ENCODE results near the gene MORN5.

MORN5 gene

DNA sequence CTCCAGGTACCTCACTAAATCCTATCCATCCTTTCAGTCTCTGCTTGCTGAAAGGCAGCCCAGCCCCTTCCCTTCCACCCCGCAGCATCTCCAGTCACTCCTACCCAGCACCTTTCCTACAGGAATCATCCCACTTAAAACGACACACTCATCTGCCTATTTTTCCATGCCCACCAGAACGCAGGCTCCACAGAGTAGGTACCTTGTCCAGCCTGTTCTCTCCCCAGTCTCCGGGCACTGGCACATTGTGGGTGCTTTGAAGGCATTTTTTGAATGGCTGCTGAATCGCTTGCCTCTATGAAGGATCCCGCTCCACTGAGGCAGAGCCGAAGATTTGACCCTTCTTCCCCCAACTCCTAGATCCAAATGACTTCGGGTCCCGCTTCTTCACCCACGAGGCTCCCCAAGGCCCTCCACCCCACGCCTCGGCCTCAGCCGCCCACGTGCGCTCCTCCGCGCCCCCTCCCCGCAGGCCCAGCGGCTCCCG lies 53.4 kb downstream of the MORN5 start:
- TF ChIP-seq CREB1 (IDR thresholded peaks at IDR 0.05; ENCODE audit: low read depth) = no peak
- TF ChIP-seq CEBPB (IDR thresholded peaks at IDR 0.05) = no peak
- TF ChIP-seq NFIC (IDR thresholded peaks at IDR 0.05) = no peak
- TF ChIP-seq RAD21 (IDR thresholded peaks at IDR 0.05; ENCODE audit: low read depth) = no peak
- TF ChIP-seq, protein P1, sequence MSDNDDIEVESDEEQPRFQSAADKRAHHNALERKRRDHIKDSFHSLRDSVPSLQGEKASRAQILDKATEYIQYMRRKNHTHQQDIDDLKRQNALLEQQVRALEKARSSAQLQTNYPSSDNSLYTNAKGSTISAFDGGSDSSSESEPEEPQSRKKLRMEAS (IDR thresholded peaks at IDR 0.05) = no peak
- TF ChIP-seq TAF1 (IDR thresholded peaks at IDR 0.05; ENCODE audit: low read depth) = no peak
- TF ChIP-seq YY1 (IDR thresholded peaks at IDR 0.05; ENCODE audit: low read depth) = no peak
- no peak for TF ChIP-seq EP300 (IDR thresholded peaks at IDR 0.05; ENCODE audit: borderline replicate concordance)
- TF ChIP-seq EGR1 (IDR thresholded peaks at IDR 0.05) = no peak
- no peak for TF ChIP-seq FOXM1 (IDR thresholded peaks at IDR 0.05; ENCODE audit: borderline replicate concordance, low read depth)
- TF ChIP-seq, protein P2, sequence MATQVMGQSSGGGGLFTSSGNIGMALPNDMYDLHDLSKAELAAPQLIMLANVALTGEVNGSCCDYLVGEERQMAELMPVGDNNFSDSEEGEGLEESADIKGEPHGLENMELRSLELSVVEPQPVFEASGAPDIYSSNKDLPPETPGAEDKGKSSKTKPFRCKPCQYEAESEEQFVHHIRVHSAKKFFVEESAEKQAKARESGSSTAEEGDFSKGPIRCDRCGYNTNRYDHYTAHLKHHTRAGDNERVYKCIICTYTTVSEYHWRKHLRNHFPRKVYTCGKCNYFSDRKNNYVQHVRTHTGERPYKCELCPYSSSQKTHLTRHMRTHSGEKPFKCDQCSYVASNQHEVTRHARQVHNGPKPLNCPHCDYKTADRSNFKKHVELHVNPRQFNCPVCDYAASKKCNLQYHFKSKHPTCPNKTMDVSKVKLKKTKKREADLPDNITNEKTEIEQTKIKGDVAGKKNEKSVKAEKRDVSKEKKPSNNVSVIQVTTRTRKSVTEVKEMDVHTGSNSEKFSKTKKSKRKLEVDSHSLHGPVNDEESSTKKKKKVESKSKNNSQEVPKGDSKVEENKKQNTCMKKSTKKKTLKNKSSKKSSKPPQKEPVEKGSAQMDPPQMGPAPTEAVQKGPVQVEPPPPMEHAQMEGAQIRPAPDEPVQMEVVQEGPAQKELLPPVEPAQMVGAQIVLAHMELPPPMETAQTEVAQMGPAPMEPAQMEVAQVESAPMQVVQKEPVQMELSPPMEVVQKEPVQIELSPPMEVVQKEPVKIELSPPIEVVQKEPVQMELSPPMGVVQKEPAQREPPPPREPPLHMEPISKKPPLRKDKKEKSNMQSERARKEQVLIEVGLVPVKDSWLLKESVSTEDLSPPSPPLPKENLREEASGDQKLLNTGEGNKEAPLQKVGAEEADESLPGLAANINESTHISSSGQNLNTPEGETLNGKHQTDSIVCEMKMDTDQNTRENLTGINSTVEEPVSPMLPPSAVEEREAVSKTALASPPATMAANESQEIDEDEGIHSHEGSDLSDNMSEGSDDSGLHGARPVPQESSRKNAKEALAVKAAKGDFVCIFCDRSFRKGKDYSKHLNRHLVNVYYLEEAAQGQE (IDR thresholded peaks at IDR 0.05; ENCODE audit: low read depth) = no peak

DNA sequence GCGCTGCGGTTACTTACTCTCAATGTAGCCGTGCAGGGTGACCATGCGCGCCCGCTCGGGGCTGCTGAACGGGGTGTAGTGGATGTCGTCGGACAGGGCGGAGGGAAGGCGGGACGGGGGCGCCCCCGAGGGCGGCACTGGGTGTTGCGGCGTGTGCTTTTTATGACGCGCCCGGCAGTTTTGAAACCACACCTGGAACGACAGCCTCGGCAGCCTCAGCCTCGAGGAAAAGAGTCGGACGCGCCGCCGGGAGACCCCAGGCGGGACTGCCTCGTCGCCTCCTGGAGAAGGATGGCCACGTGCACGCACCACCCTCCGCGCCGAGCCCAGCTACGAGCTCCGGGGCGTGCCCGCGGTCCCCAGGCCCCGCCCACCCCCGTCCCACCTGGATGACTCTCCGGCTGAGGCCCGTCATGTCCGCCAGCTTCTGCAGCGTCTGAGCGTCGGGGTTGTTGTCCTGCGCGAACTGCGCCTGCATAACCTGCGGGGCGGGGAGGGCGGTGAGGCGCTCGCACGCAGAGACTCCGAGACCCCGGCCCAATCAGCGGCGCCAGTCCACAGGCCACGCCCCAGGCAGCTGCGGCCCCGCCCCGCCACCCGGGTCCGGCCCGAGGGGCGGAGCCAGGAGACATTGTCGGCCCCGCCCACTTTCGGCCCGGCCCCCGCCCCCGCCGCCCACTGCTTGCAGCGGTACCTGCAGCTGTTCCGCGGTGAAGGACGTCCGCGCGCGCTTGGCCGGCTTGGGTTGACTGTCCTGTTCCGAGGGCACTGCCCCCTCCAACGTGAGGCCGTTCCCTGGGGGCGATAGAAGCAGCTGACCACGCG lies 54.1 kb downstream of the MORN5 start:
- TF ChIP-seq RAD21 (IDR thresholded peaks at IDR 0.05; ENCODE audit: low read depth) (no peak), CEBPB (IDR thresholded peaks at IDR 0.05) (no peak), TAF1 (IDR thresholded peaks at IDR 0.05; ENCODE audit: low read depth) (peak; percentile 21; the same call in 1 of the 2 replicates), TCF12 (IDR thresholded peaks at IDR 0.05; ENCODE audit: low read depth) (no peak), EGR1 (IDR thresholded peaks at IDR 0.05) (peak; percentile 84), NFIC (IDR thresholded peaks at IDR 0.05) (no peak), YY1 (IDR thresholded peaks at IDR 0.05; ENCODE audit: low read depth) (peak; percentile 65; the same call in 1 of the 2 replicates), EP300 (IDR thresholded peaks at IDR 0.05; ENCODE audit: borderline replicate concordance) (no peak), CREB1 (IDR thresholded peaks at IDR 0.05; ENCODE audit: low read depth) (peak; percentile 41; the same call in 1 of the 2 replicates), ZBTB7A (IDR thresholded peaks at IDR 0.05; ENCODE audit: low read depth) (peak; percentile 80), TEAD4 (IDR thresholded peaks at IDR 0.05) (no peak; the same call in 1 of the 2 replicates), FOXM1 (IDR thresholded peaks at IDR 0.05; ENCODE audit: borderline replicate concordance, low read depth) (no peak)
- TF ChIP-seq, protein P1 (IDR thresholded peaks at IDR 0.05) = peak; percentile 100
- TF ChIP-seq, protein P2 (IDR thresholded peaks at IDR 0.05; ENCODE audit: low read depth) = no peak
- TF ChIP-seq, protein P3, sequence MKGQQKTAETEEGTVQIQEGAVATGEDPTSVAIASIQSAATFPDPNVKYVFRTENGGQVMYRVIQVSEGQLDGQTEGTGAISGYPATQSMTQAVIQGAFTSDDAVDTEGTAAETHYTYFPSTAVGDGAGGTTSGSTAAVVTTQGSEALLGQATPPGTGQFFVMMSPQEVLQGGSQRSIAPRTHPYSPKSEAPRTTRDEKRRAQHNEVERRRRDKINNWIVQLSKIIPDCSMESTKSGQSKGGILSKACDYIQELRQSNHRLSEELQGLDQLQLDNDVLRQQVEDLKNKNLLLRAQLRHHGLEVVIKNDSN (IDR thresholded peaks at IDR 0.05) = peak; percentile 67; the same call in 1 of the 2 replicates

DNA sequence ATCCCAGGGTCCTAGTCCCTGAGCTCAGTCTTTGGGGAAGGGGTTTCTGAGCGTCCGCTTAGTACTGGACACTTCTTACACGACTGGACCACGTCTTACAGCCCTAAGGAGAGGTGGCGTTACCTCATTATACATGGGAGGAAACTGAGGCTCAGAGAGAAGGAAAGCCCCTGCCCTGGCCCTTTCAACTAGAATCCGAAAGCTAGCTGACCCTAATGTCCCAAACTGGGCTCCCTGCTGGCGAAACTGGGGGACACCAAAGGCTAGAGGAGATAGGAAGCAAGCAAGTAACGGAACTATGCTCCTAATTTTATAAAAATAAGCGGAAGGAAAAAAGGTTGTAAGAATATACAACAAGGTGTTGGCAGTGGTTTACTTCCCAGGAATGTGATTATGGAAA lies 54.8 kb downstream of the MORN5 start:
- TF ChIP-seq, protein P3 (IDR thresholded peaks at IDR 0.05) = no peak
- TF ChIP-seq CEBPB (IDR thresholded peaks at IDR 0.05) = no peak
- TF ChIP-seq TEAD4 (IDR thresholded peaks at IDR 0.05) = no peak
- TF ChIP-seq TCF12 (IDR thresholded peaks at IDR 0.05; ENCODE audit: low read depth) = no peak
- no peak; the same call in 1 of the 2 replicates for TF ChIP-seq ZBTB7A (IDR thresholded peaks at IDR 0.05; ENCODE audit: low read depth)
- TF ChIP-seq, protein P2 (IDR thresholded peaks at IDR 0.05; ENCODE audit: low read depth) = no peak
- TF ChIP-seq, protein P1 (IDR thresholded peaks at IDR 0.05) = no peak
- TF ChIP-seq FOXM1 (IDR thresholded peaks at IDR 0.05; ENCODE audit: borderline replicate concordance, low read depth) = no peak
- TF ChIP-seq TAF1 (IDR thresholded peaks at IDR 0.05; ENCODE audit: low read depth) = no peak
- no peak for TF ChIP-seq CREB1 (IDR thresholded peaks at IDR 0.05; ENCODE audit: low read depth)
- no peak for TF ChIP-seq NFIC (IDR thresholded peaks at IDR 0.05)
- no peak for TF ChIP-seq EP300 (IDR thresholded peaks at IDR 0.05; ENCODE audit: borderline replicate concordance)
- TF ChIP-seq YY1 (IDR thresholded peaks at IDR 0.05; ENCODE audit: low read depth) = no peak
- TF ChIP-seq EGR1 (IDR thresholded peaks at IDR 0.05) = no peak
- TF ChIP-seq RAD21 (IDR thresholded peaks at IDR 0.05; ENCODE audit: low read depth) = no peak
